Measurements from ENCODE around the gene HDAC2.

Gene HDAC2

DNA sequence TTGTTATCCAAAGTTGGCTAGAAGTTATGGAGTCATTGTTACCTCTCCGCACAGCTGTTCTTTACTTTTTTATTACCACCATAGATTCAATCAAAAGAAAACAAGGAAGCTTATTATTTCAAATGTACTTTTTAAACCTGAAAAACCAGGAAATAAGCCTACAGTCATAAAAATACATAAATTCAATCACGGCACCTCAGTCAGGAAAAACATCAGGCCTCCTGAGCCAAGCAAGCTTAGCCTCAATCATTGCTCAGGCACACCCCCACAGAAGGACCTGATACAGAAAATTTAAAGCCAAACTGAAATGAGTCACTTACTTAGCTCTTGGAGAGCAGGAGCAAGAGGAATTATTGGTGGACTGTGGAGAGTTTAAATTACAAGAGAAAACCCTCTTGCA lies 69.5 kb downstream of the HDAC2 start:
- TF ChIP-seq, protein P1, sequence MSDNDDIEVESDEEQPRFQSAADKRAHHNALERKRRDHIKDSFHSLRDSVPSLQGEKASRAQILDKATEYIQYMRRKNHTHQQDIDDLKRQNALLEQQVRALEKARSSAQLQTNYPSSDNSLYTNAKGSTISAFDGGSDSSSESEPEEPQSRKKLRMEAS (IDR thresholded peaks at IDR 0.05): no peak
- TF ChIP-seq TAF1 (IDR thresholded peaks at IDR 0.05; ENCODE audit: low read depth) (no peak), RAD21 (IDR thresholded peaks at IDR 0.05; ENCODE audit: low read depth) (no peak), ZBTB7A (IDR thresholded peaks at IDR 0.05; ENCODE audit: low read depth) (no peak)

DNA sequence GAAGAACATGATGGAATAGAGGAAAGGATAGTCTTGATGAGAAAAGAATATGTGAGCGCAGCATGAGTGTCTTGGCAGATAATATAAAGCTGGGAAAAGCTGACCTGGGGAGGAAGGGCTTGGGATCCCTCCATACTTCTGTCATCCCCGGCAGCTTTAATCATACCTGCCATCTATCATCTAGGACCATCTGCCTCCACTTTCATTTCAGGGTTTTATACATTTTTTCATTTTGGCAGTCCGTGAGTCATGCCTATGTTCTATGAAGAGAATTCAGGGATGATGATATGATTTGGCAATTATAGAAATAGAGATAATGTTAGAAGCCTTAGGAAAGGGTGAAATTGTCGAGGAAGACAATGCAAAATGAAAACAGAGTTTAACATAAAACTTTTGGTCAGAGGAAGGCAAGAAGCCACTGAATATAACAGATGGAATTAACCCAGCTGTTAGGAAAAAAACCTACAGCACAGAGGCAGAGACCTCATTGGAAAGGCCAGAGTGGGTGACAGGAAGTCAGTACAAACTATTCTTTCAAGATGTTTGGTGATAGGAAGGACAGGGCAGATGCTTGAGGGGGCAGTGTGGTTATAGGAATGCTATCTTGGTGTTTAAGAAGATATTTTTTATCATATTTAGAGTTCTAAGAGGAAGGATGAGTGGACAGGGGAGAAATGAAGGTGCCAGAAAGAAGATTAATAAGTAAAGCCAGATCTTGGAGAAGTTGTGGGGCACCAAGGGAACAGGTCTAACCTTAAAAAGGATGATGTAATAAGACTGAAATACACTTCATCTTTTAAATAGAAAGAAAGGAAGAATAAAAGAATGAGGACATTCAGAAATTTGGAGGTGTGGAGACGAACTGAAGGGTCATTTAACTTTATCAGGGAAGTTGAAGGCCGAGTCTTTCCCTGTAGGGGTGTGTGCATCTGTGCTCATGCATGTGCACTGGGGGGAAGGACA lies 76.0 kb downstream of the HDAC2 start:
- TF ChIP-seq EGR1 (IDR thresholded peaks at IDR 0.05): no peak
- TF ChIP-seq TEAD4 (IDR thresholded peaks at IDR 0.05): no peak
- TF ChIP-seq RAD21 (IDR thresholded peaks at IDR 0.05; ENCODE audit: low read depth): no peak
- TF ChIP-seq, protein P1 (IDR thresholded peaks at IDR 0.05): no peak
- no peak for TF ChIP-seq CREB1 (IDR thresholded peaks at IDR 0.05; ENCODE audit: low read depth)
- TF ChIP-seq, protein P2, sequence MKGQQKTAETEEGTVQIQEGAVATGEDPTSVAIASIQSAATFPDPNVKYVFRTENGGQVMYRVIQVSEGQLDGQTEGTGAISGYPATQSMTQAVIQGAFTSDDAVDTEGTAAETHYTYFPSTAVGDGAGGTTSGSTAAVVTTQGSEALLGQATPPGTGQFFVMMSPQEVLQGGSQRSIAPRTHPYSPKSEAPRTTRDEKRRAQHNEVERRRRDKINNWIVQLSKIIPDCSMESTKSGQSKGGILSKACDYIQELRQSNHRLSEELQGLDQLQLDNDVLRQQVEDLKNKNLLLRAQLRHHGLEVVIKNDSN (IDR thresholded peaks at IDR 0.05): no peak
- TF ChIP-seq EP300 (IDR thresholded peaks at IDR 0.05; ENCODE audit: borderline replicate concordance): no peak
- TF ChIP-seq FOXM1 (IDR thresholded peaks at IDR 0.05; ENCODE audit: borderline replicate concordance, low read depth): no peak
- TF ChIP-seq, protein P3, sequence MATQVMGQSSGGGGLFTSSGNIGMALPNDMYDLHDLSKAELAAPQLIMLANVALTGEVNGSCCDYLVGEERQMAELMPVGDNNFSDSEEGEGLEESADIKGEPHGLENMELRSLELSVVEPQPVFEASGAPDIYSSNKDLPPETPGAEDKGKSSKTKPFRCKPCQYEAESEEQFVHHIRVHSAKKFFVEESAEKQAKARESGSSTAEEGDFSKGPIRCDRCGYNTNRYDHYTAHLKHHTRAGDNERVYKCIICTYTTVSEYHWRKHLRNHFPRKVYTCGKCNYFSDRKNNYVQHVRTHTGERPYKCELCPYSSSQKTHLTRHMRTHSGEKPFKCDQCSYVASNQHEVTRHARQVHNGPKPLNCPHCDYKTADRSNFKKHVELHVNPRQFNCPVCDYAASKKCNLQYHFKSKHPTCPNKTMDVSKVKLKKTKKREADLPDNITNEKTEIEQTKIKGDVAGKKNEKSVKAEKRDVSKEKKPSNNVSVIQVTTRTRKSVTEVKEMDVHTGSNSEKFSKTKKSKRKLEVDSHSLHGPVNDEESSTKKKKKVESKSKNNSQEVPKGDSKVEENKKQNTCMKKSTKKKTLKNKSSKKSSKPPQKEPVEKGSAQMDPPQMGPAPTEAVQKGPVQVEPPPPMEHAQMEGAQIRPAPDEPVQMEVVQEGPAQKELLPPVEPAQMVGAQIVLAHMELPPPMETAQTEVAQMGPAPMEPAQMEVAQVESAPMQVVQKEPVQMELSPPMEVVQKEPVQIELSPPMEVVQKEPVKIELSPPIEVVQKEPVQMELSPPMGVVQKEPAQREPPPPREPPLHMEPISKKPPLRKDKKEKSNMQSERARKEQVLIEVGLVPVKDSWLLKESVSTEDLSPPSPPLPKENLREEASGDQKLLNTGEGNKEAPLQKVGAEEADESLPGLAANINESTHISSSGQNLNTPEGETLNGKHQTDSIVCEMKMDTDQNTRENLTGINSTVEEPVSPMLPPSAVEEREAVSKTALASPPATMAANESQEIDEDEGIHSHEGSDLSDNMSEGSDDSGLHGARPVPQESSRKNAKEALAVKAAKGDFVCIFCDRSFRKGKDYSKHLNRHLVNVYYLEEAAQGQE (IDR thresholded peaks at IDR 0.05; ENCODE audit: low read depth): no peak
- TF ChIP-seq NFIC (IDR thresholded peaks at IDR 0.05): no peak
- TF ChIP-seq ZBTB7A (IDR thresholded peaks at IDR 0.05; ENCODE audit: low read depth): no peak

DNA sequence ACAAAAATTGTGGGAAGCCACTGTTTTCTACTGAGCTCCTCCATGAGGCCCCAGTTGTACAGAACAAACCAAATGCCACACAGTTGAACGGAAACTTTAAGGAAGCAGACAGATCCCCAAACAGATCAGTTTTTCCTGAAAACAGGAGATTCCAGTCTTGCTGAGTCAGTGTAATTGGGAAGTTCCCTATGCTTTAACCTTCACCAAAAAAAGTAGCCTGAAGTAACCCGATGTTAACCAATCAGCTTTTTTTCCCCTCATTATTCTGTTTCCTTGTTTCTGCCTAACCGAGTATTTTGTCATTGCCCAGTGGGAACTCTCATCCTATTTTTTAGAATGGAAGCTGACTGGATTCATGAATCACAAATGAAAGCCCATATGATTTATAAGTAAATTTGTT lies 77.1 kb downstream of the HDAC2 start:
- no peak for TF ChIP-seq FOXM1 (IDR thresholded peaks at IDR 0.05; ENCODE audit: borderline replicate concordance, low read depth)
- TF ChIP-seq, protein P2 (IDR thresholded peaks at IDR 0.05): no peak
- no peak for TF ChIP-seq CREB1 (IDR thresholded peaks at IDR 0.05; ENCODE audit: low read depth)
- no peak for TF ChIP-seq TCF12 (IDR thresholded peaks at IDR 0.05; ENCODE audit: low read depth)
- TF ChIP-seq EGR1 (IDR thresholded peaks at IDR 0.05): no peak
- TF ChIP-seq NFIC (IDR thresholded peaks at IDR 0.05): no peak
- no peak for TF ChIP-seq YY1 (IDR thresholded peaks at IDR 0.05; ENCODE audit: low read depth)
- TF ChIP-seq RAD21 (IDR thresholded peaks at IDR 0.05; ENCODE audit: low read depth): no peak
- TF ChIP-seq TEAD4 (IDR thresholded peaks at IDR 0.05): no peak
- TF ChIP-seq CEBPB (IDR thresholded peaks at IDR 0.05): no peak
- TF ChIP-seq, protein P1 (IDR thresholded peaks at IDR 0.05): no peak
- TF ChIP-seq, protein P3 (IDR thresholded peaks at IDR 0.05; ENCODE audit: low read depth): no peak
- no peak for TF ChIP-seq EP300 (IDR thresholded peaks at IDR 0.05; ENCODE audit: borderline replicate concordance)
- no peak for TF ChIP-seq TAF1 (IDR thresholded peaks at IDR 0.05; ENCODE audit: low read depth)

DNA sequence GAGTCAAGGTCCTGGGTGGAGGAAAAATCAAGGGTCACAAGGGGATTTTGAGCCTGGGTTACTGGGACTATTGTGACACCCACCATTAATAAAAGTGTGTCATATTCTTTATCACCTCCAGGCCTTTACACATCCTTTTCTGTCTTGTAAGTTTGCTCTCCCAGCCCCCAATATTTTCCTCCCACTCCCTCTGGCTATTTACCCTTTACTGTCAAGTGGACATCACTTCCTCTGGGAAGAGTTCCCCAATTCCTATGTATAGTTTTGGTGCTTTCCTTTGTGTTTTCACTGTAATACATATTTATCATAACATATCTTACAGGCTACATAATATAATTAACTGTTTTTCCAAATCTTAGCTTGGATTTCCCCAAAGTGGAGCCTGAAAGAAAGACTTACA lies 77.5 kb downstream of the HDAC2 start:
- TF ChIP-seq CEBPB (IDR thresholded peaks at IDR 0.05) (no peak), ZBTB7A (IDR thresholded peaks at IDR 0.05; ENCODE audit: low read depth) (no peak), CREB1 (IDR thresholded peaks at IDR 0.05; ENCODE audit: low read depth) (no peak), RAD21 (IDR thresholded peaks at IDR 0.05; ENCODE audit: low read depth) (no peak), NFIC (IDR thresholded peaks at IDR 0.05) (no peak), TCF12 (IDR thresholded peaks at IDR 0.05; ENCODE audit: low read depth) (no peak), EP300 (IDR thresholded peaks at IDR 0.05; ENCODE audit: borderline replicate concordance) (no peak), TEAD4 (IDR thresholded peaks at IDR 0.05) (no peak), TAF1 (IDR thresholded peaks at IDR 0.05; ENCODE audit: low read depth) (no peak), FOXM1 (IDR thresholded peaks at IDR 0.05; ENCODE audit: borderline replicate concordance, low read depth) (no peak), EGR1 (IDR thresholded peaks at IDR 0.05) (no peak), YY1 (IDR thresholded peaks at IDR 0.05; ENCODE audit: low read depth) (no peak)
- TF ChIP-seq, protein P1 (IDR thresholded peaks at IDR 0.05): no peak
- TF ChIP-seq, protein P2 (IDR thresholded peaks at IDR 0.05): no peak
- TF ChIP-seq, protein P3 (IDR thresholded peaks at IDR 0.05; ENCODE audit: low read depth): no peak
